Effector memory CD4-positive, alpha-beta T cell (primary cell): Measurements from ENCODE around the gene MAGI1.

Source experiments
- DNase-seq, 3 donors: peaks; one replicate each; pipeline ENCODE4 v3.0.0-alpha.2; 2020
- H3K27ac ChIP-seq: 2 replicates; pipeline ENCODE4 v1.7.0; 2013; ENCODE audit warnings: mild to moderate bottlenecking, low read length, moderate library complexity; ENCODE audit not compliant: insufficient read depth, poor library complexity, severe bottlenecking
- H3K27me3 ChIP-seq: replicated peaks from 2 replicates; pipeline ENCODE4 v1.7.0; 2013; ENCODE audit warnings: mild to moderate bottlenecking, low read length; ENCODE audit not compliant: insufficient read depth, control insufficient read depth, poor library complexity, severe bottlenecking
- H3K36me3 ChIP-seq: 2 replicates; pipeline ENCODE4 v1.7.0; 2013; ENCODE audit warnings: mild to moderate bottlenecking, low read length, moderate library complexity; ENCODE audit not compliant: control insufficient read depth, insufficient read depth
- H3K4me1 ChIP-seq: 2 replicates; pipeline ENCODE4 v1.7.0; 2013; ENCODE audit warnings: low read length, mild to moderate bottlenecking; ENCODE audit not compliant: control insufficient read depth, insufficient read depth, poor library complexity, severe bottlenecking
- H3K4me3 ChIP-seq: 2 replicates; pipeline ENCODE4 v1.7.0; 2013; ENCODE audit warnings: low read length, low read depth, mild to moderate bottlenecking; ENCODE audit not compliant: insufficient read depth, poor library complexity, severe bottlenecking
- H3K9me3 ChIP-seq: 2 replicates; pipeline ENCODE4 v1.7.0; 2013; ENCODE audit warnings: mild to moderate bottlenecking, low read length, moderate library complexity; ENCODE audit not compliant: control insufficient read depth

MAGI1 gene

GRCh38 chr3:65761446-65762234 lies 277.1 kb downstream of the MAGI1 start:
- Histone ChIP-seq H3K27me3 (no peaks in the 10 kb centered on the region), H3K4me3 (no peak overlapping the region), H3K9me3 (no peaks in the 10 kb centered on the region), H3K27ac (no peak overlapping the region), H3K4me1 (no peaks in the 10 kb centered on the region), H3K36me3 (no peaks in the 10 kb centered on the region)
- no peak for DNase-seq

DNA sequence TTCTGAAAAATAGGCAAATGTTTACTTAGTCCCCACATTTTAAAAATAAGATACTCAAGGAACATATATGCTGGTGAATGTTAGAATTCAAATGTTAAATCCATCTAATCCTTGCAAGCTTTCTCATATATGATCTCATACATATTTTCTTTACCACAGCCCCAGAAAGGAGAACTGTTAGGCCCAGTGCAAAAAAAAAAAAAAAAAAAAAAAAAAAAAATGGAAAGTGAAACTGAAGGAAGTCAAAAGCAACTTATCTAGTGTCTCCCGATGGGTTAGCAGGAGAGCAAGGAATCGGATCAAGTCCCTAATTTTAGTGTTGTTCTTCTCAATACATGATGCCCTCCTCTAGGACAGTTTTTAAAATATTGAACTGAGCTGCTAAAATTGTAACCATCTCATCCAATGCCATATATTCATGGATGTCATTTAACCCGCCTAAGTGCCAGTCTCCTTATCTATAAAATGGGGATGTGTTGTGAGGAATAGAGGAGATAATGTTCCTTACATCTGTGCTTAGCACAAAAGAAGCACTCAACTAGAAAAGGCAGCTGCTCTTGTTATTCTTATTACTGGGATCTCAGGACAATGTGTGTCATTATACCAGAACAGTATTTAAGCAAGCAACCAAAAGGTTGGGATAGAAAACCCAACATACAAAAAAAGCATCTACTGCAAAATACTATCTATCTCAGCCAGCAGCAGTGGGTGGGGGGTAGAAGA lies 279.7 kb downstream of the MAGI1 start:
- H3K4me3 ChIP-seq, result no peak overlapping the region
- H3K27ac ChIP-seq, result no peak overlapping the region
- no peaks in the 10 kb centered on the region for H3K4me1 ChIP-seq
- H3K36me3 ChIP-seq, result no peaks in the 10 kb centered on the region
- no peaks in the 10 kb centered on the region for H3K27me3 ChIP-seq
- no peak for DNase-seq
- H3K9me3 ChIP-seq, result no peaks in the 10 kb centered on the region

- no peaks in the 10 kb centered on the region for H3K9me3 ChIP-seq
- no peak for DNase-seq
- no peaks in the 10 kb centered on the region for H3K36me3 ChIP-seq
- no peak overlapping the region for H3K27ac ChIP-seq
- H3K27me3 ChIP-seq, result no peaks in the 10 kb centered on the region
- H3K4me3 ChIP-seq, result no peak overlapping the region
- H3K4me1 ChIP-seq, result no peaks in the 10 kb centered on the region
Observed at GRCh38 chr3:65758438-65758837, 280.3 kb downstream of the MAGI1 start.

DNA sequence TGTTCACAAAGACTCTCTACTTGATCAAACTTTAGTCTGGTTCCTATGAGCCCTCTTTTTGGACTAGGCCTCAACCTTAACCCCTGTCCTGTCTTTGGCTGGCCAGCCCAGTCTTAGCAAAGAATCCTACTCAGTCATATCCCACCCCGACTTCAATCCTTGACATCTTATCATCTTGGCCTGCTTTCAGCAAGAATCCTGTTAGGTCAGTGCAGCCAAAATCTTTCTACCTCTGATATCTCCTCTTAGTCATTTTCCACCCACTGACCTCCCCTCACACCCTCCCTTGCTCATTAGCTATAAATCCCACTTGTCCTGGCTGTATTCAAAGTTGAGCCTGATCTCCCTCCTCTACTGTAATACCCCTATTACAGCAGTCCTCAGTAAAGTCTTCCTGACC lies 286.1 kb downstream of the MAGI1 start:
- Histone ChIP-seq H3K9me3 (no peaks in the 10 kb centered on the region), H3K36me3 (no peaks in the 10 kb centered on the region), H3K27ac (no peak overlapping the region), H3K4me3 (no peak overlapping the region), H3K4me1 (no peaks in the 10 kb centered on the region), H3K27me3 (no peaks in the 10 kb centered on the region)
- DNase-seq, result no peak

DNA sequence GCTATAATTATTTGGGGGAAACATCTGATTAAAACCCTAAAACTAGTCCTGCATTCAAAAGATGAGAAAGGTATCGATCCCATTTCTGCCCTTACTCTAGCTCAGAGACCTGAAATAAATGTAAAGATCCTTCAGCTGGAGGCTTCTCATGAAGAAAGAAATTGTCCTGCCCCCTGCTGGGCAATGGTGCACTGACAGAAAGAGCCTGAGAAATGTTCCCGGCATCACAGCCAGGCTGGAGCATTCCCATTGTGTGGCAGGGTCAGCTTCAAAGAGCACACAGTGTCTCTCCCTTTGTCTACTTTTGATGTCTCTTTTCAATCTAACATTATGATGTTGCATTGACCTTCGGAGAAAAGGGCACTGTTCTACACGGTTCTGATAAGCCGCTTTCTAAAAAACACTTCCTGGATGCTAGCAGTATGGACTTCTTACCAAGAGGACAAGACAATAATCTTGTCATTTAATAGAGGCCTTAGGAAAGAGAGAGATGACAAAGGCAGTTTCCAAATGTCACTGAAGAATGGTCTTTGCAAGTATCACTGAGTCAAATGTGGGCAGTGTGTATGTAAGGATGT lies 287.5 kb downstream of the MAGI1 start:
- Histone ChIP-seq H3K36me3 (no peaks in the 10 kb centered on the region), H3K27ac (no peak overlapping the region), H3K9me3 (no peaks in the 10 kb centered on the region), H3K4me1 (no peaks in the 10 kb centered on the region), H3K4me3 (no peak overlapping the region), H3K27me3 (no peaks in the 10 kb centered on the region)
- DNase-seq, result no peak

DNA sequence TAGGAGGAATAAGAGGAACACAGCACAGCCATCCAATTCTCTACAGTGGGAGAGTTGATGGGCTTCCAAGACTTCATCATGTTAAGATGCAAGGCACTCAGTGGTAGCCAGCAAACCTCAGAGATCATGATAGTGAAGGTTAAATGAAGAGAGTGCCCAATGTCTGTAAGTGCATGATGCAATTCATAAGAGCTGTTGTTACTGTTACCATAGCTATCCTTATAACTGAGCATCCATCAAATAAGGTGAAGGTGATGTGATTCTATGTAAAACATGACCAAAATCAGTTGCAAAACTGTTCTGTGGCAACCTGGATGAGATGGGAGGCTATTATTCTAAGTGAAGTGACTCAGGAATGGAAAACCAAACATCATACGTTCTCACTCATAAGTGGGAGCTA lies 289.7 kb downstream of the MAGI1 start:
- Histone ChIP-seq H3K36me3 (no peaks in the 10 kb centered on the region), H3K4me1 (no peaks in the 10 kb centered on the region), H3K27ac (no peak overlapping the region), H3K9me3 (no peaks in the 10 kb centered on the region), H3K4me3 (no peak overlapping the region), H3K27me3 (no peaks in the 10 kb centered on the region)
- no peak for DNase-seq

DNA sequence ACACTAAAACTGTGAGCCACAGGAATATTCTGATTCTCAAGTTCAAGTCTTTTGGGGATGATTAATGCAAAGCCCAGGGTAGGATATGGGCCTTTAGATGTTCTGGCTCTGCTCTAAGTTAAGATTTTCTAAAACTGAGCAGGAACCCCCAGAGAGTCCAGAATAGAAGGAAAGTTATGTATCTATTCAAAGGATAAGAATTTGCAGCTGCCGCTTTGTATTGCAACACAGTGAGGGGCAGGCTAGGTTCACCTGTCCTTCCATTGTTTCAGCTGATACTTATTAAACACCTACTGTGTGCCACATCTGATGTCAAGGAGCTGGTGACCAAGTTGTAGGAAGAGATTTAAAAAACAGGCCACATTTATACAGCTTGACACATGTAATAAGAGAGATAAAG lies 290.4 kb downstream of the MAGI1 start:
- H3K36me3 ChIP-seq, result no peaks in the 10 kb centered on the region
- no peaks in the 10 kb centered on the region for H3K4me1 ChIP-seq
- no peak overlapping the region for H3K27ac ChIP-seq
- H3K4me3 ChIP-seq, result no peak overlapping the region
- H3K27me3 ChIP-seq, result no peaks in the 10 kb centered on the region
- no peaks in the 10 kb centered on the region for H3K9me3 ChIP-seq
- no peak for DNase-seq

GRCh38 chr3:65746848-65747247 lies 291.9 kb downstream of the MAGI1 start:
- Histone ChIP-seq H3K27ac (no peak overlapping the region), H3K27me3 (no peaks in the 10 kb centered on the region), H3K4me3 (no peak overlapping the region), H3K36me3 (no peaks in the 10 kb centered on the region), H3K4me1 (no peaks in the 10 kb centered on the region), H3K9me3 (no peaks in the 10 kb centered on the region)
- no peak for DNase-seq

DNA sequence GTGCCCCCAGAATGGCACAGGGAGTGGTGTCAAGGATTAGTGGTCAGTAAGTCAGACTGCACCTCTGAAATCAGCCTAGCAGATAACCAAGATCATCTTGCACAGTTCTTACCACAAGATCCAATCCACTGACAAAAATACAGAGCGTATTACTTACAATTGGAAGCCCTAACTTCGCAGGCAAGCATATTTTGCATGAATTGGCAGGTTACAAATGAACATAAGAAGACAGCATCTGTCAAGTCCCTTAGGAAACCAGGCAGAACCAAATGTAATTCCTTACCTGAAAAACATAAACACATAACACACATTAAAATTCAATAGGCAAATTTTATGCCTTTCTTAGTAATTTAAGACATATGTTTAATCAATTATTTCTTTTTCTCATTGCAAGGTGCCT lies 293.4 kb downstream of the MAGI1 start:
- no peaks in the 10 kb centered on the region for H3K9me3 ChIP-seq
- H3K27ac ChIP-seq, result no peak overlapping the region
- DNase-seq, result no peak

GRCh38 chr3:65742914-65743313 lies 295.8 kb downstream of the MAGI1 start:
- no peak overlapping the region for H3K27ac ChIP-seq
- H3K36me3 ChIP-seq, result no peaks in the 10 kb centered on the region
- H3K27me3 ChIP-seq, result no peaks in the 10 kb centered on the region
- DNase-seq, result no peak
- H3K4me1 ChIP-seq, result no peaks in the 10 kb centered on the region
- H3K4me3 ChIP-seq, result no peak overlapping the region
- H3K9me3 ChIP-seq, result no peaks in the 10 kb centered on the region

More for the DNA sequence above, 293.4 kb downstream of the MAGI1 start:
- Histone ChIP-seq H3K4me3 (no peak overlapping the region), H3K36me3 (no peaks in the 10 kb centered on the region), H3K4me1 (no peaks in the 10 kb centered on the region), H3K27me3 (no peaks in the 10 kb centered on the region)
